HG03442 (cell line): ENCODE measurements around the gene ADGRG6.
"Not testable (repeated sequence)": the region's sequence is repeated elsewhere in the genome, so short reads cannot be mapped to it uniquely, and the experiment has no call there.

Experiments used
- ATAC-seq: cut with Tn5 transposase; IDR thresholded peaks from one replicate; pipeline ENCODE4 v1.9.1; 2021; ENCODE audit warnings: mild to moderate bottlenecking, moderate library complexity; ENCODE audit not compliant: unreplicated experiment

The ADGRG6 gene

GRCh38 chr6:142301651-142302391, at the start of gene ADGRG6:
Gene ADGRG6 (plus strand): TSS chr6:142302007. CDS start chr6:142302330, 323 bp downstream.
- peak; percentile 87 for ATAC-seq

- no peak for ATAC-seq
Measured at GRCh38 chr6:142254513-142254912, 47.3 kb upstream of the ADGRG6 start.

GRCh38 chr6:142255785-142256184, 46.0 kb upstream of the ADGRG6 start:
- ATAC-seq: no peak

GRCh38 chr6:142258305-142258704, 43.5 kb upstream of the ADGRG6 start:
- ATAC-seq: no peak

- ATAC-seq: no peak
Measured at GRCh38 chr6:142258757-142259156, 43.0 kb upstream of the ADGRG6 start.

- ATAC-seq: no peak
Measured at GRCh38 chr6:142260748-142261147, 41.1 kb upstream of the ADGRG6 start.

GRCh38 chr6:142262231-142262630, 39.6 kb upstream of the ADGRG6 start:
- no peak for ATAC-seq

- ATAC-seq: no peak
Measured at GRCh38 chr6:142265476-142265875, 36.3 kb upstream of the ADGRG6 start.

GRCh38 chr6:142266060-142266459, 35.7 kb upstream of the ADGRG6 start:
- ATAC-seq: no peak

GRCh38 chr6:142271476-142271875, 30.3 kb upstream of the ADGRG6 start:
- no peak for ATAC-seq

- no peak for ATAC-seq
Measured at GRCh38 chr6:142274656-142275055, 27.2 kb upstream of the ADGRG6 start.

GRCh38 chr6:142275236-142276006, 26.4 kb upstream of the ADGRG6 start:
- ATAC-seq: no peak

- ATAC-seq: no peak
Measured at GRCh38 chr6:142276256-142276655, 25.6 kb upstream of the ADGRG6 start.

- ATAC-seq: no peak
Measured at GRCh38 chr6:142279350-142280180, 22.2 kb upstream of the ADGRG6 start.

- no peak for ATAC-seq
Measured at GRCh38 chr6:142280265-142280664, 21.5 kb upstream of the ADGRG6 start.

- ATAC-seq: no peak
Measured at GRCh38 chr6:142280927-142281326, 20.9 kb upstream of the ADGRG6 start.

GRCh38 chr6:142283138-142283537, 18.7 kb upstream of the ADGRG6 start:
- ATAC-seq: not testable (repeated sequence)

GRCh38 chr6:142284419-142284818, 17.4 kb upstream of the ADGRG6 start:
- ATAC-seq: no peak

GRCh38 chr6:142285235-142286087, 16.3 kb upstream of the ADGRG6 start:
- ATAC-seq: no peak

- no peak for ATAC-seq
Measured at GRCh38 chr6:142286088-142286409, 15.8 kb upstream of the ADGRG6 start.

GRCh38 chr6:142289687-142290086, 12.1 kb upstream of the ADGRG6 start:
- no peak for ATAC-seq
